GM12875 (cell line): ENCODE data around the gene TRPC4.

ENCODE experiments used
- H3K4me3 ChIP-seq: one replicate; pipeline ENCODE4 v1.5.1; 2011; ENCODE audit warnings: low read depth, low read length, control low read depth
- CTCF ChIP-seq: IDR thresholded peaks from 2 replicates; pipeline ENCODE4 v1.5.1; 2011; ENCODE audit warnings: low read depth, mild to moderate bottlenecking, control low read depth, inconsistent platforms, low read length, moderate library complexity, borderline replicate concordance; ENCODE audit not compliant: insufficient read depth

Gene TRPC4

GRCh38 chr13:37884026-37884425 is 14.5 kb upstream of the TRPC4 start:
- no peak overlapping the region for H3K4me3 ChIP-seq
- no peak for TF ChIP-seq CTCF

GRCh38 chr13:37878921-37879320 is 9.3 kb upstream of the TRPC4 start:
- H3K4me3 ChIP-seq = no peak overlapping the region
- TF ChIP-seq CTCF = no peak

GRCh38 chr13:37878496-37878895 is 8.9 kb upstream of the TRPC4 start:
- H3K4me3 ChIP-seq = no peak overlapping the region
- no peak for TF ChIP-seq CTCF

GRCh38 chr13:37870895-37871550 is 1.5 kb upstream of the TRPC4 start:
- H3K4me3 ChIP-seq = no peak overlapping the region
- no peak for TF ChIP-seq CTCF

- H3K4me3 ChIP-seq = no peak overlapping the region
- no peak for TF ChIP-seq CTCF
These were observed 895 bp upstream of the TRPC4 start for GRCh38 chr13:37870489-37870845.

GRCh38 chr13:37869506-37869755 is 141 bp downstream of the TRPC4 start:
- H3K4me3 ChIP-seq = no peak overlapping the region
- TF ChIP-seq CTCF = no peak

- no peak overlapping the region for H3K4me3 ChIP-seq
- no peak for TF ChIP-seq CTCF
These were observed 674 bp downstream of the TRPC4 start for GRCh38 chr13:37868691-37869505.
